Lung (tissue), 12 donors: ENCODE data around the gene MOK. TPM values are rescaled to one million over a fixed set of nuclear protein-coding genes. Genes with fewer than 3 reads are reported as not detected.

ENCODE experiments used
- ATAC-seq: fragments of 200-7000 bp; cut with Tn5 transposase; one replicate; pipeline ENCODE4 v1.9.1; 2020; ENCODE audit warnings: moderate number of reproducible peaks; ENCODE audit not compliant: insufficient read depth, low FRiP score
- DNase-seq, 3 donors: peaks; one replicate each; pipeline ENCODE4 v3.0.0-alpha.2; 2013 to 2017
- H3K27ac ChIP-seq, 2 donors: one replicate each; pipeline ENCODE4 v1.5.1; 2013; ENCODE audit warnings: mild to moderate bottlenecking in 2 of 2, moderate library complexity in 2 of 2, control low read depth in 1 of 2, inconsistent platforms in 1 of 2, low read depth in 1 of 2, low read length in 1 of 2
- H3K27me3 ChIP-seq, 3 donors: one replicate each; pipeline ENCODE4 v1.5.1; 2013; ENCODE audit warnings: low read length in 2 of 3; ENCODE audit not compliant: control insufficient read depth in 3 of 3, insufficient read depth in 3 of 3
- H3K36me3 ChIP-seq, 4 donors: one replicate each; pipeline ENCODE4 v1.5.1; 2013; ENCODE audit warnings: low read length in 4 of 4, mild to moderate bottlenecking in 1 of 4, moderate library complexity in 1 of 4; ENCODE audit not compliant: control insufficient read depth in 4 of 4, insufficient read depth in 4 of 4
- H3K4me1 ChIP-seq, 5 donors: one replicate each; pipeline ENCODE4 v1.5.1; 2013; ENCODE audit warnings: low read length in 5 of 5, mild to moderate bottlenecking in 2 of 5, moderate library complexity in 1 of 5; ENCODE audit not compliant: control insufficient read depth in 5 of 5, insufficient read depth in 5 of 5
- H3K4me3 ChIP-seq: one replicate; pipeline ENCODE4 v1.5.1; 2013; ENCODE audit warnings: mild to moderate bottlenecking, control low read depth, moderate library complexity
- H3K9ac ChIP-seq, 2 donors: one replicate each; pipeline ENCODE4 v1.5.1; 2013; ENCODE audit warnings: low read length in 2 of 2, control low read depth in 1 of 2; ENCODE audit not compliant: insufficient read depth in 1 of 2
- H3K9me3 ChIP-seq, 4 donors: one replicate each; pipeline ENCODE4 v1.5.1; 2013; ENCODE audit warnings: low read length in 3 of 4, mild to moderate bottlenecking in 1 of 4, moderate library complexity in 1 of 4; ENCODE audit not compliant: control insufficient read depth in 4 of 4, insufficient read depth in 3 of 4
- CTCF ChIP-seq: IDR thresholded peaks from 2 replicates; pipeline ENCODE4 v1.5.1; 2012; ENCODE audit warnings: mild to moderate bottlenecking; ENCODE audit errors: control extremely low read depth, extremely low read depth
- WGBS, 2 donors: extraction: QIAGEN DNeasy Blood & Tissue Kit; methylation state at CpG; one replicate each; pipeline ENCODE4 v1.1.7; 2013; 5-methylcytosine and 5-hydroxymethylcytosine counted together
- polyA plus RNA-seq, 2 donors: library from polyadenylated mRNA; stranded (reverse); fragments of 200-250 nt; gene quantifications; one replicate each; pipeline ENCODE4 v1.2.1, GENCODE V29; 2013
- total RNA-seq, 2 donors: library from RNA; depleted of rRNA in 1 of 2; stranded (reverse); fragments of >200 nt in 1 of 2; gene quantifications; one replicate each; pipeline ENCODE4 v1.2.1, GENCODE V29; 2014 to 2021
- donor health status: control.
- donor health status: control.
- donor health status: Bipolar disorder and iron deficiency.
- donor health status: healthy.
- donor health status: DM: yes; HTN: yes; CAD: no.

MOK gene
- total and polyA plus RNA-seq, 4 donors = 11.1 to 35.4 (median 25.4) TPM

GRCh38 chr14:102185360-102185759 is 119.6 kb downstream of the MOK start:
- Histone ChIP-seq H3K27me3 (no peaks in the 10 kb centered on the region), H3K9me3 (no peaks in the 10 kb centered on the region), H3K9ac (no peak overlapping the region), H3K4me3 (no peak overlapping the region), H3K36me3 (no peaks in the 10 kb centered on the region), H3K4me1 (peaks cover 3 to 23% (median 16%) of the 10 kb centered on the region in 5 donors), H3K27ac (no peak overlapping the region)
- WGBS, 2 donors = 78 to 84% methylated on average over 8 of the region's 8 CpGs
- no peak for TF ChIP-seq CTCF
- no peak for DNase-seq
- ATAC-seq = no peak

- WGBS, 2 donors = 93 to 94% methylated on average over 14 of the region's 14 CpGs
These were observed 120.5 kb downstream of the MOK start for GRCh38 chr14:102184316-102185035.

GRCh38 chr14:102183886-102184285 is 121.1 kb downstream of the MOK start:
- Histone ChIP-seq H3K27me3 (no peaks in the 10 kb centered on the region), H3K36me3 (no peaks in the 10 kb centered on the region), H3K9ac (no peak overlapping the region), H3K4me3 (no peak overlapping the region), H3K4me1 (peaks cover 3 to 26% (median 16%) of the 10 kb centered on the region in 5 donors), H3K9me3 (no peaks in the 10 kb centered on the region), H3K27ac (no peak overlapping the region)
- DNase-seq (no peak), ATAC-seq (no peak)
- WGBS, 2 donors = 93 to 97% methylated on average over 3 of the region's 3 CpGs
- no peak for TF ChIP-seq CTCF

More at GRCh38 chr14:102184316-102185035, 120.5 kb downstream of the MOK start:
- TF ChIP-seq CTCF = no peak
- Histone ChIP-seq H3K4me1 (peaks cover 3 to 26% (median 16%) of the 10 kb centered on the region in 5 donors), H3K9ac (no peak overlapping the region), H3K36me3 (no peaks in the 10 kb centered on the region), H3K27ac (no peak overlapping the region), H3K9me3 (no peaks in the 10 kb centered on the region), H3K4me3 (no peak overlapping the region), H3K27me3 (no peaks in the 10 kb centered on the region)
- DNase-seq (no peak), ATAC-seq (no peak)
